Astrocyte (in vitro differentiated cells and primary cell): ENCODE results near the gene ARVCF. TPM values are rescaled to one million over a fixed set of nuclear protein-coding genes. Genes with fewer than 3 reads are reported as not detected.

Experiments used
- DNase-seq: peaks from one replicate; pipeline ENCODE4 v3.0.0-alpha.2; 2010; ENCODE audit warnings: low read depth
- FAIRE-seq: peaks from 2 replicates; lab custom pipeline; 2011; peaks lifted over from hg19 to GRCh38; lab: Jason Lieb, UNC
- H2AFZ ChIP-seq: 2 replicates; pipeline ENCODE4 v1.6.0; 2012; ENCODE audit warnings: low read depth, low read length, inconsistent platforms
- H3K27ac ChIP-seq: 2 replicates; pipeline ENCODE4 v1.5.1; 2011; ENCODE audit warnings: low read depth, low read length, inconsistent platforms
- H3K27me3 ChIP-seq: 2 replicates; pipeline ENCODE4 v1.6.0; 2011; ENCODE audit warnings: low read length, inconsistent platforms; ENCODE audit not compliant: insufficient read depth
- H3K36me3 ChIP-seq: 2 replicates; pipeline ENCODE4 v1.5.1; 2011; ENCODE audit warnings: low read length, inconsistent platforms; ENCODE audit not compliant: insufficient read depth
- H3K4me1 ChIP-seq: 2 replicates; pipeline ENCODE4 v1.5.1; 2011; ENCODE audit warnings: low read length, inconsistent platforms; ENCODE audit not compliant: insufficient read depth
- H3K4me2 ChIP-seq: 2 replicates; pipeline ENCODE4 v1.6.0; 2012; ENCODE audit warnings: low read length, inconsistent platforms
- H3K4me3 ChIP-seq: 2 replicates; pipeline ENCODE4 v1.5.1; 2011; ENCODE audit warnings: low read depth, mild to moderate bottlenecking, low read length, inconsistent platforms; ENCODE audit not compliant: insufficient read depth
- H3K79me2 ChIP-seq: 2 replicates; pipeline ENCODE4 v1.6.0; 2012; ENCODE audit warnings: mild to moderate bottlenecking, low read length, inconsistent platforms; ENCODE audit not compliant: insufficient read depth
- H3K9ac ChIP-seq: 2 replicates; pipeline ENCODE4 v1.6.0; 2012; ENCODE audit warnings: mild to moderate bottlenecking, low read length, inconsistent platforms
- H3K9me3 ChIP-seq: 2 replicates; pipeline ENCODE4 v1.5.1; 2012; ENCODE audit warnings: low read depth, mild to moderate bottlenecking, low read length, inconsistent platforms; ENCODE audit not compliant: insufficient read depth
- H4K20me1 ChIP-seq: 2 replicates; pipeline ENCODE4 v1.6.0; 2012; ENCODE audit warnings: low read length, inconsistent platforms; ENCODE audit not compliant: insufficient read depth
- H3K27ac Mint-ChIP-seq: one replicate; pipeline ENCODE4 v1.8.0; 2021; ENCODE audit warnings: mild to moderate bottlenecking, mixed read lengths; ENCODE audit not compliant: unreplicated experiment
- H3K27me3 Mint-ChIP-seq: one replicate; pipeline ENCODE4 v1.8.0; 2021; ENCODE audit warnings: low read depth, mixed read lengths; ENCODE audit not compliant: unreplicated experiment
- H3K36me3 Mint-ChIP-seq: one replicate; pipeline ENCODE4 v1.8.0; 2021; ENCODE audit warnings: low read depth, mixed read lengths; ENCODE audit not compliant: unreplicated experiment
- H3K4me1 Mint-ChIP-seq: one replicate; pipeline ENCODE4 v1.8.0; 2021; ENCODE audit warnings: low read depth, mixed read lengths; ENCODE audit not compliant: unreplicated experiment
- H3K4me3 Mint-ChIP-seq: one replicate; pipeline ENCODE4 v1.8.0; 2021; ENCODE audit warnings: mild to moderate bottlenecking, moderate library complexity, mixed read lengths; ENCODE audit not compliant: unreplicated experiment
- H3K9me3 Mint-ChIP-seq: one replicate; pipeline ENCODE4 v1.8.0; 2021; ENCODE audit warnings: mild to moderate bottlenecking, mixed read lengths; ENCODE audit not compliant: unreplicated experiment
- CTCF ChIP-seq: IDR thresholded peaks from 2 replicates; pipeline ENCODE4 v1.5.1; 2011; ENCODE audit warnings: low read depth, mild to moderate bottlenecking, inconsistent platforms, low read length, moderate library complexity; ENCODE audit not compliant: insufficient read depth
- EZH2 ChIP-seq: IDR thresholded peaks from 2 replicates; pipeline ENCODE4 v1.6.1; 2012; ENCODE audit warnings: mild to moderate bottlenecking, low read length, inconsistent platforms; ENCODE audit not compliant: insufficient read depth
- total RNA-seq: library from RNA; stranded (reverse); gene quantifications from 2 replicates; pipeline ENCODE4 v1.2.1, GENCODE V29; 2021

Gene ARVCF
- total RNA-seq, 1 donor from 2014 or later: 17.9 TPM

- Histone ChIP-seq H3K9me3 (no peaks in the 10 kb centered on the region), H3K4me1 (peaks cover 27% of the 10 kb centered on the region), H3K4me2 (peak overlapping the region; percentile 55), H2AFZ (no peak overlapping the region), H3K27ac (peak overlapping the region; percentile 30), H3K27me3 (no peaks in the 10 kb centered on the region), H3K4me3 (no peak overlapping the region), H3K79me2 (no peaks in the 10 kb centered on the region), H3K9ac (peak overlapping the region; percentile 39), H4K20me1 (peaks cover 65% of the 10 kb centered on the region), H3K36me3 (peaks cover under 1% of the 10 kb centered on the region)
- H3K27me3 Mint-ChIP-seq: no peaks in the 10 kb centered on the region
- peaks cover 15% of the 10 kb centered on the region for H3K4me1 Mint-ChIP-seq
- H3K36me3 Mint-ChIP-seq: peaks cover 3% of the 10 kb centered on the region
- no peaks in the 10 kb centered on the region for H3K9me3 Mint-ChIP-seq
- DNase-seq: peak; percentile 59
- H3K27ac Mint-ChIP-seq: peak overlapping the region; percentile 47
- H3K4me3 Mint-ChIP-seq: no peak overlapping the region
- TF ChIP-seq EZH2: no peak
- peak; percentile 39 for TF ChIP-seq CTCF
- FAIRE-seq: no peak
Observed at GRCh38 chr22:19962246-19962908, 54.2 kb downstream of the ARVCF start.

DNA sequence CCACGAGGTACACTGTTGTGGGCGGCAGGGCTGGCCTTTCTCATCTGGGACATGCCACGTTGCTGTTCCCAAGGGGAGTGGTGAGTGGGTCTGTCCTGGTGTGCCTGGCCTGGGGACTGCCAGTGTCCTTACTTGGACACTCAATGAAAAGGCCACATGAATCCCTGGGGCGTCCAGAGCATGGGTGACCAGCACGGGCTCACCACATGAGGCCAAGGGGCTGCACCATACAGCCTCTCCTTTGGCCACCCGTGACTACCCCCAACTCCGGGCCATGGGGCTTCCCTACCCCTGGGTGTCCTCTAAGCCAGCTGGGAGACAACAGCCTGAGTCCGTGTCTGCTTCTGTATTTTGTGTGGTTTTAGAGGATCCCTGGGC lies 54.8 kb downstream of the ARVCF start:
- Mint-ChIP-seq H3K27me3 (no peaks in the 10 kb centered on the region), H3K27ac (peak overlapping the region; percentile 47), H3K4me1 (peaks cover 15% of the 10 kb centered on the region), H3K4me3 (no peak overlapping the region), H3K36me3 (peaks cover 2% of the 10 kb centered on the region), H3K9me3 (no peaks in the 10 kb centered on the region)
- H3K9ac ChIP-seq: no peak overlapping the region
- H3K4me1 ChIP-seq: peaks cover 27% of the 10 kb centered on the region
- H2AFZ ChIP-seq: no peak overlapping the region
- FAIRE-seq (no peak), DNase-seq (no peak)
- peaks cover 63% of the 10 kb centered on the region for H4K20me1 ChIP-seq
- H3K27ac ChIP-seq: no peak overlapping the region
- no peak overlapping the region for H3K4me2 ChIP-seq
- H3K9me3 ChIP-seq: no peaks in the 10 kb centered on the region
- H3K4me3 ChIP-seq: no peak overlapping the region
- H3K36me3 ChIP-seq: no peaks in the 10 kb centered on the region
- H3K27me3 ChIP-seq: no peaks in the 10 kb centered on the region
- TF ChIP-seq CTCF (no peak), EZH2 (no peak)
- no peaks in the 10 kb centered on the region for H3K79me2 ChIP-seq

DNA sequence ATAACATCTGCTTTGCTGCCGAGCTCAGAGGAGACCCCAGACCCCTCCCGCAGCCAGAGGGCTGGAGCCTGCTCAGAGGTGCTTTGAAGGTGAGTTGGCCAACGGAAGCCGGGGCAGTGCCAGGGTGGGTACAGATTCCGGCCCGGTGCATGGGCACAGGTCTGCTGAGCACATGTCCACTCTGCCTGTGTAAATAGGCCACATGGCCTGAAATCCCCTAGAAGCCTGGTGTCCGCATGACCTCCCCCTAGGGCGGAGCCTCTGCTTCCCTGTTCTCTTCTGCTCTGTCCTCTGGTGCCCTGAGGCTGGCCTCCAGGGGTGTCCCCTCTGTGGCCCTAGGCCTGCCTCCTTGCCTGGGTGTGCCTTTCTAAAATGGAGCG lies 55.4 kb downstream of the ARVCF start:
- H3K4me3 Mint-ChIP-seq: no peak overlapping the region
- H3K27me3 ChIP-seq: no peaks in the 10 kb centered on the region
- no peak overlapping the region for H3K27ac ChIP-seq
- peaks cover 2% of the 10 kb centered on the region for H3K36me3 Mint-ChIP-seq
- no peak overlapping the region for H3K4me3 ChIP-seq
- no peak for TF ChIP-seq EZH2
- TF ChIP-seq CTCF: no peak
- no peak overlapping the region for H2AFZ ChIP-seq
- peaks cover 27% of the 10 kb centered on the region for H3K4me1 ChIP-seq
- no peaks in the 10 kb centered on the region for H3K79me2 ChIP-seq
- H3K4me1 Mint-ChIP-seq: peaks cover 15% of the 10 kb centered on the region
- no peak overlapping the region for H3K4me2 ChIP-seq
- no peaks in the 10 kb centered on the region for H3K9me3 ChIP-seq
- FAIRE-seq (no peak), DNase-seq (no peak)
- no peaks in the 10 kb centered on the region for H3K27me3 Mint-ChIP-seq
- H3K9me3 Mint-ChIP-seq: no peaks in the 10 kb centered on the region
- H3K27ac Mint-ChIP-seq: no peak overlapping the region
- H3K36me3 ChIP-seq: no peaks in the 10 kb centered on the region
- H4K20me1 ChIP-seq: peaks cover 56% of the 10 kb centered on the region
- H3K9ac ChIP-seq: no peak overlapping the region
